Limb (tissue), 2 donors: ENCODE data around the gene DYNLT1.
"Not testable (repeated sequence)": the region's sequence is repeated elsewhere in the genome, so short reads cannot be mapped to it uniquely, and the experiment has no call there.

ENCODE experiments used
- DNase-seq, 2 donors: peaks; one replicate each; pipeline ENCODE4 v3.0.0-alpha.2; 2016; ENCODE audit errors: extremely low spot score in 2 of 2

DYNLT1 gene

GRCh38 chr6:158642097-158642601 is 2.4 kb downstream of the DYNLT1 start:
- DNase-seq, result no peak

- no peak for DNase-seq
Observed at GRCh38 chr6:158640519-158640918, 4.0 kb downstream of the DYNLT1 start.

- no peak for DNase-seq
Observed at GRCh38 chr6:158639056-158639455, 5.5 kb downstream of the DYNLT1 start.

GRCh38 chr6:158638324-158638854 is 6.2 kb downstream of the DYNLT1 start:
- no peak for DNase-seq

GRCh38 chr6:158636778-158637177 is 7.8 kb downstream of the DYNLT1 start:
- DNase-seq, result no peak

GRCh38 chr6:158635427-158636073 is 9.0 kb downstream of the DYNLT1 start:
- no peak for DNase-seq

- no peak for DNase-seq
Observed at GRCh38 chr6:158634695-158635426, 9.7 kb downstream of the DYNLT1 start.

- DNase-seq, result no peak
Observed at GRCh38 chr6:158633127-158633526, 11.4 kb downstream of the DYNLT1 start.

- not testable (repeated sequence) for DNase-seq
Observed at GRCh38 chr6:158632538-158633119, 11.9 kb downstream of the DYNLT1 start.

GRCh38 chr6:158631678-158632537 is 12.6 kb downstream of the DYNLT1 start:
- DNase-seq, result no peak

GRCh38 chr6:158630938-158631616 is 13.5 kb downstream of the DYNLT1 start:
- no peak for DNase-seq

GRCh38 chr6:158629367-158630221 is 14.9 kb downstream of the DYNLT1 start:
- no peak for DNase-seq

GRCh38 chr6:158628542-158628941 is 16.0 kb downstream of the DYNLT1 start:
- DNase-seq, result no peak

- DNase-seq, result no peak
Observed at GRCh38 chr6:158627940-158628211, 16.7 kb downstream of the DYNLT1 start.

- no peak for DNase-seq
Observed at GRCh38 chr6:158627168-158627939, 17.2 kb downstream of the DYNLT1 start.

- DNase-seq, result no peak
Observed at GRCh38 chr6:158626360-158627167, 18.0 kb downstream of the DYNLT1 start.

- no peak for DNase-seq
Observed at GRCh38 chr6:158625881-158626305, 18.6 kb downstream of the DYNLT1 start.
